GM18907 (cell line): Measurements from ENCODE around the gene DCLK1.

Experiments used
- ATAC-seq: cut with Tn5 transposase; IDR thresholded peaks from one replicate; pipeline ENCODE4 v1.9.1; 2021; ENCODE audit warnings: mild to moderate bottlenecking, moderate library complexity; ENCODE audit not compliant: unreplicated experiment

The DCLK1 gene

DNA sequence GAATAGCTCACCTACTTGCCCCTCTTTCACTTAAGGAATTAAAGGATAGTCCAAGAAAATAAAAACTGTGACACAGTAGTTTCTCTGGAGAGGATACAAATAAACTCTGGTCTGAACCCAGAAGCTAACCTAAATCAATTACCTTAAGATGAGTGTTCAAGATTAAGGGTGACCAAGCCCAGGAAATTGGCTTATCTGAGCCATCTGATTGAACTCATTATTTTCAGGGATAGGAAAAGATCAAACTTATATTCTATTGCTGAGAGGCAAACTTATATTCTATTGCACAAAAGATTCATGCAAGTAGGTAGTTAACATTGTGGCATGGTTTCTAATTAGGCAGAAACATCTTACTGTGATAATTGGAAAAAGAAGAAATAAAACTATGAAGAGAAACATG lies 175.1 kb downstream of the DCLK1 start:
- ATAC-seq, result no peak

DNA sequence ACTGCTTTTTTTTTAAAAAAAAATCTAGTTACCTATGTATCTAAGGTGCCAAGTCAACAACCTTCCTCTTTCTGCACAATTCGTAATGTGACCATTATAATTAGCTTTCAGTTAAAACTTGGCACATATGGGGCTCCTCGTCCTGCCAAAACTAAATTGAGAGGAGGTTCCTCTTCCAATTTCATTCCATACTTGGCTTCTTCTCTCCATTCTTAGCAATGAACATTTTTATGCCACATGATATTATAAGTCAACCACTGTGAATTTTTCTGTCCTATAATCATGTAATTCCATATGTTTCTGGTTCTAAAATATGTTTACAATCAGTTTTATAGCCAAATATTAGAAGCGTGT lies 177.0 kb downstream of the DCLK1 start:
- no peak for ATAC-seq

DNA sequence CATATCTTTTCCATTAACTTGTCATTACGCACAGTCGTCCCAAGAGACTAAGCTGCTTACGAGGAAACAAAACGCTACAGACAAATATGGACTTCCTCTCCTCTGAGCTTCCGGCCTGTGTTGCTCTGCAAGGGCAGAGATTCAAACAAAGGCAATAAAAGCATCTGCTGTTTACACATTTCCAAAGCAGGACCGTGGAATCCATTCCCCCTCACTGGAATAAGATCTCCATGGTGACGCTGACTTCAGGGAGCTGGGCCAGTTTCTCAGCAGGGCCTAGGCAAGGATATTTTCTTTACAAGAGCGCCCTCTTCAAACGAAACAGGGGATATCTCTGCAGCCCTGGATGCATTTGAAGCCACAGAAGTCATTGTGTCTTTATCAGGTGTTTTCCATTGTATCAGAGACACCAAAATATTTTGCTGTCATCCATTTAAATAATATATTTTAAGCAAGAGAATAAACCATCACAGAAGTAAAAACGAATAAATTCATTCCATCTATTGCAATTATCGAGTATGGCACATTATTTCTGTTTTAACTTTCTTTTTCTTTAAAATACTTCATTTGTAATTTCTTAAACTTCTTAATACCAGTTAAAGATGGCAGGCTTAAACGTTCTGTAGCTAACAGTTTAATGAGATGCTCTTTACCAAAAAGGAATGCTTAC lies 177.5 kb downstream of the DCLK1 start:
- ATAC-seq, result peak; percentile 89

DNA sequence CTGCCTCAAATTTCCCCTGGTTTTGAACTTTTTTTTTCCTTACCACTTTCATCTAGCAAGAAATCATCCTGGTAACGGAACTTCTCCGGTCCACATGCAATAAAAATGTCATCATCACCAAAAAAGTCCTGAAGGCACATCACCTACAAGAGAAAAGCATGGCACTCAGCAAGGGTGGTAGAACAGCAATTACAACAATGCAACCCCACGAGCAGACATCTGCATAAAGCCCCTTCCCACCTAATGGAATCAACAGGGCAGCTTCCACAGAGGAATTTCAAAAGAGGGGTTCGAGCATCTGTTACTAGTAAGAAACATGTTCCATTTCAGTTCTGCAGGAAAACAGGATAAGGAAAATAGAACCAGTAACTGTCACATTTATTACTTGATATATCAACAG lies 183.9 kb downstream of the DCLK1 start:
- ATAC-seq, result no peak

DNA sequence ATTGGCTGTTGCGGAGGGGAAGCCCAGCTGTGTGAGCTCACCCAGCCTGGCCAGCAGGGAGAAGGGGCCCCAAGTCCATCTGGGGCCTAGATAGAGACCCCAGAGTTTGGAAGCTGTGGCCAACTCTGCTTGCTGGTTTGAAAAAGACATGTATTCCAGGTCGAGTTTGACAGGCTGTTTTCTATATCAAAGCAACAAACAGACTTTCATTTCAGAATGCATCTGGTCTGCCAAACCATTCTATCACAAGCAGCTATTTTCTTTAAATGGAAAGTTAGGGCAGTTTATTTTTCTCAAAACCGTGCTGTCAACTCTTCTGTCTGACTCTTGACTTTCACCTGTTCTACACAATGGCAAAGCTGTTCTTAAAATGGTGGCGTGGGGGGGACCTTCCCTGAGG lies 185.8 kb downstream of the DCLK1 start:
- ATAC-seq, result no peak

DNA sequence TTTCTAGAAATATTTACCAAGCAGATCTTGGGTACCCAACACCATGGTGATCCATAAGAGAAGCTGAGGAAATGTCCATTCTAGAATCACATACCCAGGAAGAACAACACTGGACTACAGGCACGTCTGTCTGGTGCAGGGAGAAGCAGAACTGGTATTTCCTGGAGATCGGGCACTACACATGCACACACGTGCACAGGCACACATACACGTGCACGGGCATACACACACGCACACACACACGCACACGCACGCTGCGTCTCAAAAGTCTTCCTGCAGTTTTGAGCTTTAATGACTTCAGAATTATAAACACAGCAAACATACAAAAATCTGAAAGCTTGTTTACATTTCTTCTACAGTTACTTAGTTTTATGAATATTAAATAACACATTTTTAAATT lies 189.8 kb downstream of the DCLK1 start:
- no peak for ATAC-seq

DNA sequence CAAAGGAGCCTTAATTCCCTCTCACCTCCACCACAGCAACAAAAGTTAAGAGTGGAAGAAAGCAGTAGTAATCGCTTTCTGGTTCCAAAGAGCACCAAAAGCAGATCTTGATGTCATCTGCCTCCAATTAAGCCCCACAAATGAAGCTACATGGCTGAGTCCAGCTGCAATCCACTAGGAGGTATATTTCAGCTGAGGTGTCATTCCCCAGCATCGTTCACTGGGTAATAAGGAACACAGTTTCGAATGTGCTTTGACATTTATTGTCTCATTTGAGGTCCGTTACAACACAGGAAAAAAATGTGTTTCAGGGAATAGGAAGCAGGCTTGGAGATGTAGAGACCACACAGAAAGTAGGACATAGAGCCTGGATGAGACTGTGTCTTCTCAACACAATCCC lies 190.4 kb downstream of the DCLK1 start:
- ATAC-seq, result no peak

DNA sequence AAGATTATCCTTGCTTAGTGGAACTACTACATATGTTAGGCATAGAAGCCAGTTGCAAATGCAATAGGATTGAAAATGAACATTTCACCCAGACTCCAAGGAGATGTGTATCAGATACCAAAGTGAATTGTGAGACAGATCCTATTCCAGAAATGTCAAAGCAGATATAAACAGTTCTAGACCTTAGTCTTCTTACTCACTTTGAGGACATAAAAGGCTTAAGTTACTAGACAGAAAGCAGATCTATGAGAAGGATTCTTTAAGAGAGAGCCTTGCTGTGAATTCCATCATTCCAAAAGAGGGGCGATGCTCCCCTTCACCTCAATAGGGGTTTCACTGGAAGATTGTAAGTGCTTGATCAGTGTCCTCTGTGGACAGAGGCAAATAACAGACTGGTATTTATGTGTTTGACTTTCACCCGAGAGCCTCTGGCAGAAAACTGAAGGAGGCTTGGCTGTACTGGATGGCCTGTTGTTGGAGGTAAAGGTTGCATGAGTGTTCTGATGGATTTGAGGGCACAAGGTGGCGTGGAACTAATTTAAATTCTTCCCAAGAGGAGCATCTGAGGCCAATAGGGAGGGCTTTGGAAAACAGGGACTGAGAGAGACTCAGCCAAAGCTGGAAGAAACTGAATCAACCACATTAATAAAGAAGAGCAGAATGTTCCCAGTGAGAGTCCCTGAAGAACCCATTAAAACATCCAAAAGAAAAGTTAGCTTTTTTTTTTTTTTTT lies 194.8 kb downstream of the DCLK1 start:
- ATAC-seq, result no peak

DNA sequence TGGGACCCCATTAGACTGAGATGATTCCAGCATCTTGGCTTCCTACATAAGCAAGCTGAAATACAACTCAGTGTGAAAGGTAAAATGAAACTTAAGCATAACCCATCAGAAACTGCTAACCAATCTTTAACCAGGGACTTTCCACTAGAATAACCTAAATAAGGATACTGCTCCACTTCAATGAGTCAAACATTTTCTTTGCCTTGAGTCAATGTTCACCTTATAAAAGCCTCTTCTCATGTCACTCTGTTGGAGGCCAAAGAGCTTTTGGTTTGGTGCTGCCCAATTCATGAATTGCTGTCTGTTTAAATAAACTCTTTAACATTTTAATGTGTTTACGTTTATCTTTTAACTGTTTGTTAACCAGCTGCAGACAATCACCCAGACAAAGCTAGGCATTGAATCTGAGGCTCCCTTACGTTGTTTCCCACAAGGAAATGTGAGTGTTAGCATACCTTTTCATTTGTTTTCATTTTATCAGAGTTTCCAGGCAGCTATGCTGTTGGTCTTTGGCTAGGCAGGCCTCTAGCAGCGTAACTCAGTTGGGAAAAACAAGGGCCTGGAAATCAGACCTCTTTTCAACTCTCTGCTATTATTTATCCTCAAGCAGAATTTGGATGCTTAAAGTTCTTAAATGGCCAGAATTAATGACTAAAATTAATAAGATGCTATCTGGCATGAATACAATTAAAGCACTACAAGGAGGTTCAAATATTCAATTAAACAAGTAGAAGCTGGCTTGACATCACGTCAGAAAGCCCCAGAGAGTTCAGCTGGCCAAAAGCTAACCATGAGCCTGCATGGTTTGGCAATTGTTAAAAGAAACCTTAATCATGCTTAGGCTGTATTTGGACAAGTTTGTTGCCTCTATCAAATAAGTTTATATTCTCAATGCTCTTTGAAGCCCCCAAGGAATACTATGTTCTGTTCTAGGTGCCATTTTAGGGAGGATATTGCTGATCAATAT lies 200.2 kb downstream of the DCLK1 start:
- peak; percentile 97 for ATAC-seq

DNA sequence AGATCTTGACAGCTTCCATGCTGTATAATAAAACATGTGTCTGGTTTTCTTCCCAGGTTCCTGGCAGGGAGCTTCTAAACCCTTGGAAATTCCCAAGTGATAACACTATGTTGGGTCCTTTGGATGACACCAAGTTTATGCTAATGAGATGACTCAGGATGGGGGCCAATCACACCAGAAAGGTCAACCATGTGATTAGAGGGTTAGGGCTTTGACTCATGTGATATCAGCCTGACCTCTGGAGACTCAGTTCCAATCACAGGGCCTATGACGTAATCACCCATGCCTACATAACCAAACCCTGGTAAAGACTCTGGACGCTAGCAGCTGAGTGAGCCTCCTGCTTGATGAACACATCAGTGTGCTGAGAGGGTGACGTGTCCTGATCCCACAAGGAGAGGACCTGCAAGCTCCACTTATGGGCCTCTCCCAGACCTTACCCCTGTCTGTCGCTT lies 203.6 kb downstream of the DCLK1 start:
- ATAC-seq, result no peak

DNA sequence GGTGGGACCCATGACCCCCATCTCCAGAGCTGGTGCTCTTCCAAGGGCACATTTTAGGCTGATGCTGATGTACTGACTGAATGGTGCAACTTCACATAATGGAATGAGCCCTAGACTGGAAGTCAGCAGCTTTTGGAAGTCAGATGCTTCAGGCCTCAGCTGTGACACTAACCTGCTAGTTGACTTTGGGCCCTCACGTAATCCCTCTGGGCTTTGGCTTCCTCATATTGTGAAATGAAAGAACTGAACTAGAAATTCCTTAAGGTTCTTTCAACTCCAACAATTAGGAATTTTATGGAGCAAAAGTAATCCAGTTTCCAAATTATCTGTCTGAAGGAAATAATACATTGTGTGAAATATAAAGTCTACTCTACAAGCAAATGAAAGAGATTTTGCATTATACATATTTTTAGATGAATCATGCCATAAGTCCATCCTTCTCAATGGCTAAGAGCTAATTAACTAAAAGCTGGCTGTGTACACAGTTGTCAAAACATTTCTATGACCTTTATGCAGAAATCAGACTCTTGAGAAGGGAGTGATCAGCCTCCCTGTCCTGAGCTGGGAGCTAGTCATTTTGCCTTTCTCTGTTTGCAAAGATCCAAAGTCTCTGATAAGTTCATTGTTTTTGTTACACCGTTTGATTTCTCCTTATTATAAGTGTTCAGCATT lies 204.2 kb downstream of the DCLK1 start:
- no peak for ATAC-seq

DNA sequence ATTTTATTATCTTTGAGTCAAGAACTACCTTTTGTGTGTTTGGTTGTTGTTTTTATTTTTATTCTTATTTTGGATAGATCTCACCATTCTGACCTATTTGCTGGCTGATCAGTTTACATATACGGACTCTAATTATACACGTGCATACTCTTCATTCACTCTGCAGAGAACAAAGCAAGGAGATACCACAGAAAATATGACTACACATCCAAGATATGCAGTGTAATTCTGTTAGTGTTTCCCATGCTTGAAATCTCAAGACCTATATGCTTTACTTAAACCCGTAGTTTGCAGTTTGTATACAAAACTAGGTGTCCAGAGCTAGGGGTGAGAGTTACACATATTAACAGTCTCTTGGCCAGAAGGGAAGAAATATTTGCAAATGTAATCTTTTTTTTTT lies 205.5 kb downstream of the DCLK1 start:
- no peak for ATAC-seq

DNA sequence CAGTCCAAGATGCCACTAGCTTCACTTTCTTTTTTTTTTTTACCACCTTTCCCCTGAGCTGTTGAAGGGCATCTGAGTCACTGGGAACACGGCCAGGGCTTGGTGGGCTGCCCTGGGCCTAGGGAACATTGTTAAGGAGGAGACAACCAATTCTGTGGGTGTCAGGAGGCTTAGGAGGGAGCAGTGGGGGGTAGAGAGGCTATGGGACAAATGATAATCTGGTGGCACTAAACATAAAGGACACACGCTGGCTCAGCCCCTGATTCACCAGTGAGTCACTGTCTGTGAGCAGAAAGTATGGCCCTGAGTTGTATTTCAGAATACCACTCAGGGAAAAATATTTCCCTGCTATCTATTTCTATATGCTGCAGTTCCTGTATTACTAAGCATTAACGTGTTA lies 207.8 kb downstream of the DCLK1 start:
- no peak for ATAC-seq

DNA sequence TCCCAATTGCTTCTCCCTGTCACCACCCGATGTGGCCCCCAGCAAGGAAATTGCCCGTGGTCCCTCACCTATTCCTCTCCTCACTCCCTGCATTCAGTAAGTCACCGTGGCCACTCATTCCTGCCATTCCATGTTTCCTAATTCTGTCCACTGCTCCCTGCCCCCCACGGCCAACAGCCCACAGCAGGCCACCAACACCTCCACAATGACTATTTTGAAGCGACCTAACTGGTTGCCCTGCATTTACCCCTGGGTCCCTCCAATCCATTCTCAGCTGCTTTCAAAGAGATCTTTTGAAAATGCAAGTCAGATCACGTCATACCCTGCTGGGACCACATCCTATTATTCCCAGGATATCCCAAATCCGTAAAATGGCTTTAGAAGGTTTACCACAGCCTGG lies 210.4 kb downstream of the DCLK1 start:
- no peak for ATAC-seq

DNA sequence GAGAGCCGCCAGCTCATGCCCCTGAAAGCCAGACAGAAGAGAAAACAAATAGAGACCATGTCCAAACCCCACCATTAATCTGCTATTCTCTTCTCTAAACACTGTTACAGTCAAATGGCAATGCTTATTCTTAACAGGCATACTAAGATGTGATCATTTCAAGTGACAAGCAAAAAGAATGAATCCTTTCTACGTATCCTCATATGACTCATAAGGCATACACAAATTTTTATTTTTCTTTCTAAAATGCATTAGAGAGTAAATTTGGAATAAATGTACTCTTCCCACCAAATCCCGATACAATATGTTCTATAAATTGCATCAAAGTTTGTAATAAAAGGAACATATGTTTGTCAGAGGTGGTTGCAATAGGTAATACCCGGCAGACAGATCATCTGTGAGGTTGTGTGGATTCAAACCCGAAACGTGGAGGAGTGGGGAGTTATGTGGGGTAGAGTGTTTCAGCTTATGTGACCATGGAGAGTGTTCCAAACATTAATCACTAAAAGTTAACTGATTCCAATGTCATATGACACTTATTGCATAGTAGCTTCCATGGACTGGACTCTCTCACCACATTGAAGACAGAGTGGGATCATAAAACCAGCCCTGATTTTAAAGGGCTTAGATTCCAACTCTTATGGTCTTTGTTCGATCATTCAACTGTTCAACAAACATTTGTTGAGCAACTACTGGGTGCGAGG lies 213.1 kb downstream of the DCLK1 start:
- ATAC-seq, result peak; percentile 8

DNA sequence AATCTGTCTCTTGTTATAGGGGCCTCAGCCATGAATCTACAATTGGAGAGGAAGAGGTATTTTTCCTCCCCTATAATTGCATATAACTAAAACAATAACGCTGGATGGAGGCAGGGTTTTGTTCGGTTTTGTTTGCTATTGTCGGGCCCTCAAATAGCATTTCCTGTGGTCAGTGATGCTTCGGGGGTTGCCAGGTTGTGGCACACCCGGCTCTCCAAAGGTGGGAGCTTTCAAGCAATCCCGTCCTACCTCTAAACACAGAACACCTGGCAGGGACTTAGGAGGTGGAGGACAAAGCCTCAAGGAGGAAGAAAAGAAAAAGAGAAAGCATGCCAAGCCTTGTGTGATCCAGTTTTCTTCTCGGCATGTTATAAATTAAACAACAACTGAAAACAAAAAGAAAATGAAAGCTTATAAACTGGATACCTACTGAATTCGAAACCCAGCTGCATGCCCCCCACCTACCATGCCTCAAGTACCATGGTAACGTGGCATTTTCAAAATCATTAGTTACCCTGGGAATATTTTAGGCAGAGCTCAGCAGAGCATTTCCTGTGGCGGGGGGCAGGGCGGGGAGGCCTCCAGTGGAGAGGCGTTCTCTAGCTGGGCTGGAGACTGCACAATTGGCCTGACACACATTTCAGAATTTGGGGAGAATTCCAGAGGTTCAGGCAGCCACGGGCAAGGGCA lies 213.8 kb downstream of the DCLK1 start:
- ATAC-seq, result peak; percentile 69

DNA sequence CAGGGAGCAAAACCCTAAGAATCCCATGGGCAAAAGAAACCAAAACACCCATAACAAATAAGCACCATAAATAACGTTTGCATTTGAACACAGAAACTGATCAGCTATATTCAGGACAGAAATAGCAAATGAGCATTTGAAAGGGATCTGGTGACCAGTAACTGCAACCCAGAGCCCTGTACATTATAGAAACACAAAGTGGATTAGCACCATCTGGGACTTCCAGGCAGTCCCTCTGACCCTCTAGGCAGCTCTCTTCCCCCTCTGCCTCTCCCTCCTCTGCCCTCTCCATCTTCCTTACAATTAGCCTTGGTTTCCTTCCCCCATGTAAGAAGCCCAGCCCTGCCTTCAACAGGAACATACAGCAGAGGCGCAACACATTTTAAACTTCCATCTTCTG lies 215.0 kb downstream of the DCLK1 start:
- ATAC-seq, result no peak

DNA sequence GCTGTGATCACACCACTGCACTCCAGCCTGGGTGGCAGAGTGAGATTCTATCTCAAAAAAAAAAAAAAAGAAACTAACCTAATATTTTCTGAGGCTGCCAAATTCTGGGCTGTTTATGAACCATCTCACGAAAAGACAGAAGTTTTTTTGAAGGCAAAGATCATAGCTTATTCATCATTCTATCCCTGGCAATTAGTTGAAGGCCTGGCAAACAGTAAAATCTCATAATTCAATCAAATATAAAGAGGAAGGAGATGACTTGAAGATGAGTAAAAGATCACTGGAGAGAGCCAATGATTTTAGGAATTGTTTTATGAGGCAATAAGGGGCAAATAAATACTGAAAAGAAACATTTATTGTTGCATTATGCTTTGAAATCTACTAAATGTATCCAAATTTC lies 216.5 kb downstream of the DCLK1 start:
- ATAC-seq, result no peak

DNA sequence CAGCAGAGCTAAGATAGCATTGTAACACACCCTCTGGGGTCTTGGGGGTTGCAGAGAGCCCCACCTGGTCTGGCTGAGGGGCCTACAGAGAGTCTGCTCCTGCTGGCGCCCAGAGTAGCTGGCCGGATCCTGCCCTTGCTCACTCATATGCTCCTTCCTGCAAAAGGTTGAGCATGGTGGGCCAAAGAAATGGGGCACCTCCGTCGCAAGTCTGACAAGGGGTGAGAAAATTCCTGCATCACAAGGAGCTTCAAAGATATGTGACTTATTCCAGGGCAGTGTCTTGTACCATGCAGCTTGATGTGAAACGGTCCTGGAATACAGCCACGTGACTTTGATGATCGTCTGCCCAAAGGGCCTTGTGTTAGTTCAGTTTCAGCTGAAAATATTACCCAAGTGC lies 218.3 kb downstream of the DCLK1 start:
- no peak for ATAC-seq
